Activated naive CD8-positive, alpha-beta T cell treated with anti-CD3 and anti-CD28 coated beads, Interleukin-2, amount 50 U/mL, for 16 hours (primary cell): Measurements from ENCODE around the gene ARHGEF25.
"Not testable (repeated sequence)": the region's sequence is repeated elsewhere in the genome, so short reads cannot be mapped to it uniquely, and the experiment has no call there.

ENCODE experiments used
- DNase-seq: peaks from one replicate; pipeline ENCODE4 v3.0.0-alpha.2; 2020; ENCODE audit warnings: low read depth, low spot score

Gene ARHGEF25

GRCh38 chr12:57609101-57609780 is 2.0 kb upstream of the ARHGEF25 start:
- DNase-seq: no peak

DNA sequence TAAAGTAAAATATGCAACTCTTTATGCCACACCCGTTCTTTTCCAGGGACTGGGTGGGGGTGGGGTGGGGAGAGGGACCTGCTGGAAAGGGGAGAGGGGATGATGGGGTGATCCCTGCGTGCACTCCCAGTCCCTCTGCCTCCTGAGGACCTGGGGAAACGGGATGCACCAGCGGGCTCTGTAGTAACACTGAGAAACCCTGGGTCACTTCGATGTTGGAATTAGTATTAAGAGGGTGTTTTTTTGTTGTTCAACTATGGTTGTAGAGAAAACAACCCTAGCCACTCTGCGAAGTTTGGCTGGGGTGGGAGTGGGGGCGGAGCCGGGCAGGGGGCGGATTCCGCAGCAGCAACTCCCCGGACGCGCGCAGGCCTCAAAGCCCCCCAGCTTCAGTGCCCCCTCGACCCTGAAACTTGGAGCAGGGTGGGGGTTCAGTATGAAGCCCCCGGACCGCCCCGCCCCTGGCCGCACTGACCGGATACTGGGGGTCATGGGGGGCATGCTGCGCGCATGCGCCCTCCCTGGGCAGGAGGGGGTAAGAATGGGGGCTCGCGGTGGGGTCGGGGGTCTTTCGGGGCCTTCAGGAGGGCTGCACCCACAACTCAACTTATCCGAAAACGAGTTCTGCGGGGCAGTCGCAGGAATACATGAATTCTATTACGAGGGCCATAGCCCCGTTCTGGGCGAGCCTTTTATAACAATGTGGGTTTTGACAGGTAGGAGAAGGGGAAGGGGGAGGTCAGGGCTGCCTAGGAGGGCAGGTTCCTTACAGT is 1.3 kb upstream of the ARHGEF25 start:
- DNase-seq: no peak

DNA sequence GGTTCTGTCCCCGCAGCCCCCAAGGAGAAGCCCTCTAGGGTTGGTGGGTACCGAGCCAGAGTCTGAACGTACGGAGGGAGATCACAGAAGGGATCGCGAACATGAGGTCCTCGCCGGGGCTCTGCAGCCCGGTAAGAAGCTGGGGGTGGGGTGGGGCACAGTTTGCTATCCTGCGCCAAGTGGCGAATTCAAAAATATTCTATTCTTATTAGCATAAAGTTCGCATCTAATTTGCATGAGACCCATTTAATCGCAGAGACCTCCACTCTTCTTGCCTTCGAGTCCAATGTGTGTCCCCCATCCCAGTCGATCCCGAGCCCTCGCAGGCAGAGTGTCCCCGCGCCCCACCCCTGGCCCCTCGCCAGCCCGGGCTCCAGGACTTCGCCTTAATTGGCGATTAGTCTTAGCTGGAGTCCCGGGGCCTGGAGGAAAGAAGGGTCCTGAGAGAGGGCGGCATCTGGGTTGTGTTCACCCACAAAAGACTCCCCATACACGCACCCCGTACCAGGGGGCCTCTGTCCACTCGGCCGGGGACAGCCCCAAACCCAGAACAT is 604 bp upstream of the ARHGEF25 start:
- DNase-seq: no peak

DNA sequence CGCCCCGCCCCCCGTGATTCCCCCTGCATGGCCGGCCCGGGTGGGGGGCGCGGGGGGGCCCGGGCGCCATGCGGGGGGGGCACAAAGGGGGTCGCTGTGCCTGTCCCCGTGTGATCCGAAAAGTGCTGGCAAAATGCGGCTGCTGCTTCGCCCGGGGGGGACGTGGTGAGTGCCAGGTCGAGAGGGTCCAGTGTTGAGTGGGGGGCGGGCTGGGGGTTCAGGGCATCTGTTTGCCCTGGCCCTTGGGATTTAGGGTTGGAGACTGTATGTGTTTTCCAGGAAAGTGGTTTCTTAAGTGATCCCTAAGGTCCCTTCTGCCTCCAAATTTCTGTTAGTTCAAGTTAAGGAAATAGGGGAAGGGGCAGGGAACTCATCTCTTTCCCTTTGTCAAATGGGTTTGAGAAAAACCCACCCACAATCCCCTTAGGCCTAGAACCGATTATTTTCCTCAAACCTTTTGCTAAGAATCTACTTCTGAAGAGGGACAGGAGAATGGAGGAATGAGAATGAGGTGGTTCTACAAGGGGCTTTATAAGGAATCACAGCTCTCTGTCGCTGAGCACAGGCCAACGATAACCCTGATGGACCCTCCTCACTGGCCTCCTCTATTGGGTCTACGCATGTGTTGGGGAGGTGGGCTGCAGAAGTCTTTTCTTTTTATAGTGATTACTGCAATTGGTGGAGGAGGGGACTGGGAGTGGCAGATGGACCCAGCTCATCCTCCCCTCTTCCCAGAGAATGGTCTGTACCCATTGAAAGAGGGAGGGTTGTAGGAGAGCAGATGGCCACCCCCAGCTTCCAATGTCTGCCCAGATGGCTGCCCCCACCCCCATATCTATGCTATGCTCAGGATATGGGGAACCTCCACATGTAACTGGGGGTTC is 834 bp downstream of the ARHGEF25 start:
- DNase-seq: no peak

DNA sequence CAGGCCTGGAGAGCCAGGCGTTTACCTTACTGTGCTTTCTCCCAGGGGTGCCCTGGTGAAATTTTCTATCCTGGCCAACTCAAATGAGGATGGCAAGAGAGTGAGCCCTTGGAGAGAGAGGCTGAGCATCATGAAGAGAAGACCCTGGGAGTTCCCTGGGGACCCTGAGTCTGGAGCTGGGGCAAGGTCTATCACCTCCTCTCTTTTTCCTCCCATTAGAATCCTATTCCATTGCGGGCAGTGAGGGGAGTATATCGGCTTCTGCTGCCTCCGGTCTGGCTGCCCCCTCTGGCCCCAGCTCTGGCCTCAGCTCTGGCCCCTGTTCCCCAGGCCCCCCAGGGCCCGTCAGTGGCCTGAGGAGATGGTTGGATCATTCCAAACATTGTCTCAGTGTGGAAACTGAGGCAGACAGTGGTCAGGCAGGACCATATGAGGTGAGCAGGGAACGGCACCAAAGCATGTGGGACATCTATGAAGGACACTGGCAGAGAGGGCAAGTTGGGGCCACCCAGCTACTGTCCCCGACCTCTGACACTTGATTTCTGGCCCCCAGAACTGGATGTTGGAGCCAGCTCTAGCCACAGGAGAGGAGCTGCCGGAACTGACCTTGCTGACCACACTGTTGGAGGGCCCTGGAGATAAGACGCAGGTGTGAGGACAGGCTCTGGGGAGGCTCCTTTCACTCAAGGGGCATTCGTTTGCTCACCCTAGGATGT is 1.6 kb downstream of the ARHGEF25 start:
- DNase-seq: no peak

GRCh38 chr12:57613427-57614109 is 2.3 kb downstream of the ARHGEF25 start:
- DNase-seq: no peak

DNA sequence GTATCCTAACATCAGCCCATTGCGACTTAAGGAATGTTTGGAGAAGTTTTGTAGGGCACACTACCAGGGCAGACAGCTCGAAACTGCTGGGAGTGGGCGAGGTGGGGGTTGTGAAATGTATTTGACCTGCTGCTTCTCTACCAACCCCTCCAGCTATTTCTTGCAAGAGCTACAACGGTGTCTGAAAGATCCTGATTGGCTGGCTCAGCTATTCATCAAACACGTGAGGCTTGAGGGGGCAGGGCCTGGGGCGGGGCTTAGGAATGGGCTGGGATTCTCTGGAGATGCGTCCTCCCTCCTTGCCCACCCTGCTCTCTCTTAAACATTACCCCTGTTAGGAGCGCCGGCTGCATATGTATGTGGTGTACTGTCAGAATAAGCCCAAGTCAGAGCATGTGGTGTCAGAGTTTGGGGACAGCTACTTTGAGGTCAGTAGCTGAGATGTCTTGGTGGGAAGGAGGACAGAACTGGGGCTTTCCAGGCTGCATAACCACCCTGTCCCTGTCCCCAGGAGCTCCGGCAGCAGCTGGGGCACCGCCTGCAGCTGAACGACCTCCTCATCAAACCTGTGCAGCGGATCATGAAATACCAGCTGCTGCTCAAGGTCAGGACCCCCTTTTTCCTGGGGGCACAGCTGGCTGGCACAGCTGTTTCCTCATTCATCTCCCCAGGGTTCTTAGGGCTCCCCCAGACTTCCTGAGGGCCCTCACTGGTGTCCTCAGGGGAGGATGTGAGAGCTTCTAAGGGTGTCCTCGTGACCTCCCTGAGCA is 3.1 kb downstream of the ARHGEF25 start:
- no peak for DNase-seq

DNA sequence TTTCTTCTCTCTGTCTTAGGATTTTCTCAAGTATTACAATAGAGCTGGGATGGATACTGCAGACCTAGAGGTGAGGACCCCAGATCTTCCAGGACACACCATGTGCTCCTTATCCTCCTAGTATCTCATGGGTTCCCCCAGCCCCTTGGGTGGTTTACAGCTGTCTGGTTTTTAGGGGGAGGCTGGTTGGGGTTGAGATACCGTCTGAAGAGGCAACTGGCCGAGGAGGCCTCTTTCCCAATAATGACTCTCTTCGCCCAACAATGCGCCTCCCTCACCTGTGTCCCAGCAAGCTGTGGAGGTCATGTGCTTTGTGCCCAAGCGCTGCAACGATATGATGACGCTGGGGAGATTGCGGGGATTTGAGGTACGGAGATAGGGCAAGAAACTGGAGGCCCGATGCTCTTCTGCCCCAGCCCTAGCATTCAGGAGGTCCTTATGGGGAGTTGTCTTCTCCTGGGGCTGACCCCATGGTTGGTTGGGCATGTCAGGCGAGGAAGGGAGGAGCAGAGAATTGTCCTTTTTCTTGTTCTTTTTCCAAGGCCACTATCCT is 3.8 kb downstream of the ARHGEF25 start:
- DNase-seq: no peak

- DNase-seq: no peak
These were observed 4.4 kb downstream of the ARHGEF25 start for GRCh38 chr12:57615637-57616036.

DNA sequence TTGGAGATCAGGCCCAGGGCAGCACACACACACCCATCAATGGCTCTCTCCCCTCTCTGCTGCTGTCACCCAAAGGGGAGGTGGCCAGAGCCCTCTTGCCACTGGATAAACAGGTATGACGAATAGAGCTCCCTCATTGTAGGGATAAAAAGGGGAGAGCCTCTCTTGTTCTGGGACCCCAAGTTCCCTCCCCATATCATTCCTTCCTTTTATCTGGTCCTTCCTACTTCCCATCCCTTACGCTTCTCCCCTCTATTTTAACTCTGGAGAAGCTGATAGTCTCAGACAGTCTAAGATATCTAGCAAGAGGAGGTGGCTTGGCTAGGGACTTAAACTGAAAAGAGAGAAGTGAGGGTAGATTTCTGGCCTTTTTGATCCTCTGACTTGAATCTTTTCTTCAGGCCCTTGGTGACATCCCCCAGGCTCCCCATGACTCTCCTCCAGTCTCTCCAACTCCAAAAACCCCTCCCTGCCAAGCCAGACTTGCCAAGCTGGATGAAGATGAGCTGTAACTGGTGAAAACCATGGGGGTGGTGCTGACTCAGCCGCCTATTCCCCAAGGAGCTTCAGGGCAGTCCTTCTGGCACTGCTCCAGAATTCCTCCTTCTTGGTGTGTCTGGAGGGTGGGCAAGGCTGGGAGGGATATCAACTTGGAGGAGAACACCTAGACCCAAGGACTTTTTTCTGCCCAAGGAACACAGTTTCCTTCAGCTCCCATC is 5.3 kb downstream of the ARHGEF25 start:
- DNase-seq: no peak

DNA sequence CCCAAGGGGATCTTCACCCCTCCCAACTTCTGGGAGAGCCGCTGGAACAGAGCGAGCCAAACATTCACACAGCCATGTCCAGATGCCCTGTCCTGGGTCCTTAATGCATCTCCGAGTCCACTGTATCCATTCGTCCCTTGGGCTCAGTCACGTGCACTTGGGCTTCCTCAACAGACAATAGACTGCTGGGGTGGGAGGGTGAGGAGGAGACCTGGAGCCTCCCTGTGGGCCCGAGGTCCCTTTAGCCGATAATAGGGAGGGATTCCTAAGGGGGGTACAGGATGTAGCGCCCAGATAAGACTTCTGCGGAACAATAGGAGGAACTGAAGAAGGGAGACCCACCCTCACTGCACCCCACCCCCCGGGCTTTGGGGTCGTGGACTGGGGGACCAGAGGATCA is 6.7 kb downstream of the ARHGEF25 start:
- no peak for DNase-seq

DNA sequence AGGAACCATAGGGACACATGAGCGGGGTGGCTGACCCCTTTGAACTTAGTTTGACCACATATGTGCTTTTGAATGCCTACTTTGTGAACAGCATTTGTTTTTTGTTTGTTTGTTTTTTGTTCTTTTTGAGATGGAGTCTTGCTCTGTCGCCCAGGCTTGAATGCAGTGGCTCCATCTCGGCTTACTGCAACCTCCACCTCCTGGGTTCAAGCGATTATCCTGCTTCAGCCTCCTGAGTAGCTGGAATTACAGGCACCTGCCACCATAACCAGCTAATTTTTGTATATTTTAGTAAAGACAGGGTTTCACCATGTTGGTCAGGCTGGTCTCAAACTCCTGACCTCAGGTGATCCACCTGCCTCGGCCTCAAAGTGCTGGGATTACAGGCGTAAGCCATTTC is 7.2 kb downstream of the ARHGEF25 start:
- DNase-seq: not testable (repeated sequence)

GRCh38 chr12:57618966-57619433 is 7.8 kb downstream of the ARHGEF25 start:
- DNase-seq: no peak

- no peak for DNase-seq
These were observed 8.4 kb downstream of the ARHGEF25 start for GRCh38 chr12:57619434-57620244.

- DNase-seq: no peak
These were observed 9.2 kb downstream of the ARHGEF25 start for GRCh38 chr12:57620245-57620935.

DNA sequence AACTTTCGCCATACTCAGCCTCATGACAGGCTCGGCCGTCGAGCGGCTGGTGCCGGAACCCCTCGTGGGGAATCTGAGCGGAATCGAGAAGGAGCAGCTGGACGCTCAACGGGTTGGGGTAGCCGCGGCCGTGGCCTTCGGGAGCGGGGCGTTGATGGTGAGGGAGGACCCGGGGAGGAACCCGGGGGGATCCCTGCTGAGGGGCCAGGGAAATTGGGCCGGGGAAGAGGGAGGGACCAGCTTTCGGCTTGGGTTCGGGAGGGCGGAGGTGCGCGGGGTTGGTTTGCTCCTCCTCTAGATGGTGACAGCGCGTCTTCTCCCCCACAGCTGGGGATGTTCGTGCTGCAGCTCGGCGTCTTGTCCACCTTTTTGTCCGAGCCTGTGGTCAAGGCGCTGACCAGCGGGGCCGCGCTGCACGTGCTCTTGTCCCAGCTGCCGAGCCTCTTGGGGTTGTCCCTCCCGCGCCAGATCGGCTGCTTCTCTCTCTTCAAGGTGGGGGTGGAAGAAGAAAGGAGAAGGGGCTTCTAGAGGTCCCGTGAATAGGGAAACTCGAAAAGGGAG is 9.8 kb downstream of the ARHGEF25 start:
- DNase-seq: no peak
